Measurements from ENCODE around the gene S100A8. TPM values are rescaled to one million over a fixed set of nuclear protein-coding genes. Genes with fewer than 3 reads are reported as not detected.

S100A8 gene
- polyA plus RNA-seq, 1 donor (not counting 4 experiments of a cell fraction or from before 2014, with no cell fraction given), result 403 TPM

DNA sequence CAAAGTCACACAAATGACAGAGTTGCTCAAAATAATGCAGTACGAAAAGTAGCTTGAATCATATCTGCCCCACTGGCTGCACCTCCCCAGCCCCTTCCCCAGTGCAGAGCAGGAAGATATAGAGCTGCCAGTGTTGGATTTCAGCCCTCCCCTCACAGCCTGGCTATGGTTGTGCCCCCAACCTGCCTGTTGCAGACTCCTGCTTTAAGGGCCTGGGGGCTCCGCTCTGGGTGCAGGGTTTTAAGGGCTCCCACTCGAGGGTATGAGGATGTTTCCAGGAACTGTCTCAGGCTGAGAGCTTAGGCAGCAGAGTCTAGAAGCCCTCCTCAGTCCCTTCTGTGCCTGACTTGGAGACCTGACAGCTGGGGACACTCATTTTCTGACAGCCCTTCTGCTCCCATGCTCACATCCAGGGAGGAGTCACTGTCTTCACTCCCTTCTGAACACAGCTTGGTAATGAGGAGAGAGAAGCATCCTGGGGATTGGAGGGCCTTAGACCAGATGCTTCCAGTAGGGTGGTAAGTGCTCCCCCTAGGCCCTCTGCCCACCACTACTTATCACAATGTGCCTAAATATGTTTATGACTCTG lies 28.6 kb downstream of the S100A8 start:
- TF ChIP-seq, protein P1, sequence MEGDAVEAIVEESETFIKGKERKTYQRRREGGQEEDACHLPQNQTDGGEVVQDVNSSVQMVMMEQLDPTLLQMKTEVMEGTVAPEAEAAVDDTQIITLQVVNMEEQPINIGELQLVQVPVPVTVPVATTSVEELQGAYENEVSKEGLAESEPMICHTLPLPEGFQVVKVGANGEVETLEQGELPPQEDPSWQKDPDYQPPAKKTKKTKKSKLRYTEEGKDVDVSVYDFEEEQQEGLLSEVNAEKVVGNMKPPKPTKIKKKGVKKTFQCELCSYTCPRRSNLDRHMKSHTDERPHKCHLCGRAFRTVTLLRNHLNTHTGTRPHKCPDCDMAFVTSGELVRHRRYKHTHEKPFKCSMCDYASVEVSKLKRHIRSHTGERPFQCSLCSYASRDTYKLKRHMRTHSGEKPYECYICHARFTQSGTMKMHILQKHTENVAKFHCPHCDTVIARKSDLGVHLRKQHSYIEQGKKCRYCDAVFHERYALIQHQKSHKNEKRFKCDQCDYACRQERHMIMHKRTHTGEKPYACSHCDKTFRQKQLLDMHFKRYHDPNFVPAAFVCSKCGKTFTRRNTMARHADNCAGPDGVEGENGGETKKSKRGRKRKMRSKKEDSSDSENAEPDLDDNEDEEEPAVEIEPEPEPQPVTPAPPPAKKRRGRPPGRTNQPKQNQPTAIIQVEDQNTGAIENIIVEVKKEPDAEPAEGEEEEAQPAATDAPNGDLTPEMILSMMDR (optimal IDR thresholded peaks at IDR 0.05 in 1 of 3, IDR thresholded peaks at IDR 0.05 in 1 of 3, conservative IDR thresholded peaks at IDR 0.05 in 1 of 3; ENCODE audit: extremely low read depth in 1 of 3, insufficient read depth in 2 of 3, low read length in 3 of 3), result no peak
- no peak for TF ChIP-seq EZH2 (IDR thresholded peaks at IDR 0.05; ENCODE audit: low read length)
- no peak for DNase-seq (ENCODE audit: low read depth, low spot score)
- no peak overlapping the region for H3K4me2 ChIP-seq (ENCODE audit: control insufficient read depth, extremely low read depth, insufficient read depth, low read depth, low read length)
- no peaks in the 10 kb centered on the region for H3K27me3 ChIP-seq (ENCODE audit: control insufficient read depth, extremely low read depth, insufficient read depth, low read length)
- H3K9ac ChIP-seq (ENCODE audit: control insufficient read depth, extremely low read depth, insufficient read depth, low read length), result no peak overlapping the region
- no peaks in the 10 kb centered on the region for H3K9me3 ChIP-seq (ENCODE audit: control insufficient read depth, low read depth, low read length)
- no peak overlapping the region for H3K27ac ChIP-seq (ENCODE audit: control insufficient read depth, insufficient read depth, low read length)
- H3K4me1 ChIP-seq (ENCODE audit: control insufficient read depth, extremely low read depth, insufficient read depth, low read length), result peaks cover 27% of the 10 kb centered on the region
- dilution Hi-C loops (cut with MboI; ENCODE audit: extremely low pct_ligation_motif_present, low sequenced_read_pairs), result no loop called here
- FAIRE-seq, result no peak
- no peaks in the 10 kb centered on the region for H3K79me2 ChIP-seq (ENCODE audit: control insufficient read depth, insufficient read depth, low read length)
- no peaks in the 10 kb centered on the region for H4K20me1 ChIP-seq (ENCODE audit: control insufficient read depth, extremely low read depth, insufficient read depth, low read length)
- no peaks in the 10 kb centered on the region for H3K9me1 ChIP-seq (ENCODE audit: control insufficient read depth, extremely low read depth, insufficient read depth, low read length)
- H3K4me3 ChIP-seq (ENCODE audit: control insufficient read depth in 2 of 3, extremely low read depth in 1 of 3, insufficient read depth in 2 of 3, low read depth in 1 of 3, low read length in 3 of 3), result no peak overlapping the region
- H2AFZ ChIP-seq (ENCODE audit: control insufficient read depth, low read length), result no peak overlapping the region
- H3K36me3 ChIP-seq (ENCODE audit: control insufficient read depth in 2 of 2, extremely low read depth in 1 of 2, insufficient read depth in 2 of 2, low read length in 2 of 2), result no peaks in the 10 kb centered on the region

DNA sequence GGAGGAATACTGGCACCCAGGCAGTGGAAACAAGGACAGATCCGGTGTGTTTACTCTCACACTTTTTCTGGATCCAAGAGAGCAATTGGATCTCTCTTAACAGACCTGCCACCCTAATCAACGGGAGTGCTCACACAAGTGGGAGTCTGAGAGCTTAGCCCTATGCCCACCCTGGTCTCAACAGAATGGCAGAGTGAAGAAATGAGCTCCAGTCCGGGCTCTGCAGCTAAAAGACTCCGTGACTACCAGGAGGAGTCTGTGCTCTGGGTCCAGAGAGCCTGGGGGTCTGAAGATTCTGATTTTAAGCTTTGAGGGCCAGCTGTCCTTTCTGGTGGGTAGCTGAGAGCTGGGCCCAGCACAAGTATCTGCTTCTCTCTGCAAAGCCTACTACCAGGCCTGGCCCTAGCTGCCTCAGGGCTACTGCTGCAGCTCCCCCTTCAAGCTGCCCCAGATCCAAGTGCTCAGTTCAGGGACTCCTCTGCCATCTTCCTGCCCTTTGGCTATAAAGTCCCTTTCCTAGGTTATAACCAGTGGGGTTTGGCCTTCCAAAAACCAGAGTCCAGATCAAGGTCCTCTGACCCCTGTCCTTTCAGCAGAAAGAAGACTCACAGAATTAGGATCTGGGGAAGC lies 29.3 kb downstream of the S100A8 start:
- dilution Hi-C loops (cut with MboI; ENCODE audit: extremely low pct_ligation_motif_present, low sequenced_read_pairs), result no loop called here
- FAIRE-seq, result no peak
- peaks cover 33% of the 10 kb centered on the region for H3K4me1 ChIP-seq (ENCODE audit: control insufficient read depth, extremely low read depth, insufficient read depth, low read length)

More for the DNA sequence above, 29.3 kb downstream of the S100A8 start:
- no peak overlapping the region for H3K9ac ChIP-seq (ENCODE audit: control insufficient read depth, extremely low read depth, insufficient read depth, low read length)
- no peaks in the 10 kb centered on the region for H3K79me2 ChIP-seq (ENCODE audit: control insufficient read depth, insufficient read depth, low read length)
- H3K4me3 ChIP-seq (ENCODE audit: control insufficient read depth in 2 of 3, extremely low read depth in 1 of 3, insufficient read depth in 2 of 3, low read depth in 1 of 3, low read length in 3 of 3), result no peak overlapping the region
- no peak overlapping the region for H3K27ac ChIP-seq (ENCODE audit: control insufficient read depth, insufficient read depth, low read length)
- no peaks in the 10 kb centered on the region for H3K27me3 ChIP-seq (ENCODE audit: control insufficient read depth, extremely low read depth, insufficient read depth, low read length)
- no peak overlapping the region for H2AFZ ChIP-seq (ENCODE audit: control insufficient read depth, low read length)
- no peak for DNase-seq (ENCODE audit: low read depth, low spot score)
- H4K20me1 ChIP-seq (ENCODE audit: control insufficient read depth, extremely low read depth, insufficient read depth, low read length), result no peaks in the 10 kb centered on the region
- no peaks in the 10 kb centered on the region for H3K9me3 ChIP-seq (ENCODE audit: control insufficient read depth, low read depth, low read length)
- TF ChIP-seq, protein P1 (optimal IDR thresholded peaks at IDR 0.05 in 1 of 3, IDR thresholded peaks at IDR 0.05 in 1 of 3, conservative IDR thresholded peaks at IDR 0.05 in 1 of 3; ENCODE audit: extremely low read depth in 1 of 3, insufficient read depth in 2 of 3, low read length in 3 of 3), result no peak
- no peak for TF ChIP-seq EZH2 (IDR thresholded peaks at IDR 0.05; ENCODE audit: low read length)
- no peaks in the 10 kb centered on the region for H3K9me1 ChIP-seq (ENCODE audit: control insufficient read depth, extremely low read depth, insufficient read depth, low read length)
- no peak overlapping the region for H3K4me2 ChIP-seq (ENCODE audit: control insufficient read depth, extremely low read depth, insufficient read depth, low read depth, low read length)
- H3K36me3 ChIP-seq (ENCODE audit: control insufficient read depth in 2 of 2, extremely low read depth in 1 of 2, insufficient read depth in 2 of 2, low read length in 2 of 2), result no peaks in the 10 kb centered on the region

Data from keratinocyte (primary cell).